Right lobe of liver (tissue), 6 donors: ENCODE measurements around the gene INTS7. TPM values are rescaled to one million over a fixed set of nuclear protein-coding genes. Genes with fewer than 3 reads are reported as not detected.

Source experiments
- ATAC-seq, 4 donors: fragments of 200-7000 bp; cut with Tn5 transposase; one replicate each; pipeline ENCODE4 v1.9.1; 2020; ENCODE audit warnings: mild to moderate bottlenecking in 4 of 4, moderate library complexity in 4 of 4
- DNase-seq, 3 donors: peaks; one replicate each; pipeline ENCODE4 v3.0.0-alpha.2; 2020
- H3K27ac ChIP-seq, 3 donors: fragments of 200-600 bp; one replicate each; pipeline ENCODE4 v1.8.0; 2022
- H3K27me3 ChIP-seq, 2 donors: fragments of 200-600 bp; one replicate each; pipeline ENCODE4 v1.8.0; 2022
- H3K36me3 ChIP-seq, 4 donors: fragments of 200-600 bp; sonication (generic) in 1 of 4; one replicate each; pipeline versions ENCODE4 v1.5.1 to v1.8.0; 2017 to 2022; ENCODE audit warnings: control low read depth in 1 of 4
- H3K4me1 ChIP-seq, 4 donors: fragments of 200-600 bp; sonication (generic) in 1 of 4; one replicate each; pipeline versions ENCODE4 v1.5.1 to v1.8.0; 2017 to 2022; ENCODE audit warnings: control low read depth in 1 of 4
- H3K4me3 ChIP-seq, 3 donors: fragments of 200-600 bp; one replicate each; pipeline ENCODE4 v1.8.0; 2022
- H3K9me3 ChIP-seq, 4 donors: fragments of 200-600 bp; sonication (generic) in 1 of 4; one replicate each; pipeline versions ENCODE4 v1.5.1 to v1.8.0; 2017 to 2022; ENCODE audit warnings: control low read depth in 1 of 4
- CTCF ChIP-seq, 4 donors: fragments of 200-600 bp in 3 of 4; fragments of 450-650 bp in 1 of 4; IDR thresholded peaks; one replicate each; pipeline versions ENCODE4 v1.5.1 to v1.8.0; 2016 to 2022; ENCODE audit warnings: antibody characterized with exemption in 4 of 4, mild to moderate bottlenecking in 2 of 4
- POLR2A ChIP-seq: fragments of 450-650 bp; IDR thresholded peaks from one replicate; pipeline ENCODE4 v1.6.1; 2017; ENCODE audit warnings: antibody characterized with exemption, mild to moderate bottlenecking
- WGBS: methylation state at CpG from one replicate; pipeline ENCODE4 v1.1.6; 2018; ENCODE audit warnings: low coverage, low lambda C conversion rate; ENCODE audit not compliant: insufficient coverage; ENCODE audit errors: missing lambda C conversion rate; 5-methylcytosine and 5-hydroxymethylcytosine counted together
- intact Hi-C, 2 donors: fragments of 100-400 bp; cut with DNase I; formaldehyde crosslinking; loops; one replicate each; pipeline versions ENCODE4 v1.11.2 to v1.14.1; 2022
- total RNA-seq, 6 experiments: library from RNA; depleted of rRNA in 2 of 6; stranded (reverse); fragments of >200 nt in 2 of 6; fragmentation: NEBNext Ultra II Directional in 3 of 6; extraction: Animal tissue kit (Norgen Biotek cat#: 25700) in 3 of 6; gene quantifications; one replicate each; pipeline versions ENCODE4 v1.1.0 to v1.2.4, GENCODE V29; 2016 to 2023
- donor health status: DM: no; HTN: yes; CAD: no.
- donor health status: DM: no; HTN: no; CAD: no.
- donor health status: DM: no; HTN: no; CAD: no.
- donor health status: DM: no; HTN: yes; CAD: no.
- donor health status: DM: no; HTN: yes; CAD: no.

The INTS7 gene
- total RNA-seq, 6 experiments from 2014 or later, result 5.9 to 14.2 (median 9.6) TPM

GRCh38 chr1:212044851-212045250 is 9.5 kb upstream of the INTS7 start:
- H3K27me3 ChIP-seq, result no peaks in the 10 kb centered on the region
- no peak for TF ChIP-seq POLR2A
- no peak for TF ChIP-seq CTCF (IDR thresholded peaks at IDR 0.05)
- H3K4me3 ChIP-seq, result no peak overlapping the region
- intact Hi-C loops, result no loop called here
- no peaks in the 10 kb centered on the region for H3K9me3 ChIP-seq
- H3K4me1 ChIP-seq, result no peaks in the 10 kb centered on the region
- H3K27ac ChIP-seq, result no peak overlapping the region
- WGBS, result 100% methylated on average over 1 of the region's 1 CpG
- no peaks in the 10 kb centered on the region for H3K36me3 ChIP-seq
- DNase-seq, result no peak
- no peak for ATAC-seq

- no peaks in the 10 kb centered on the region for H3K27me3 ChIP-seq
- no peak overlapping the region for H3K27ac ChIP-seq
- no peaks in the 10 kb centered on the region for H3K9me3 ChIP-seq
- no peak overlapping the region for H3K4me3 ChIP-seq
- DNase-seq (no peak), ATAC-seq (no peak)
- TF ChIP-seq CTCF (IDR thresholded peaks at IDR 0.05) (no peak), POLR2A (no peak)
- no peaks in the 10 kb centered on the region for H3K4me1 ChIP-seq
- intact Hi-C loops, result no loop called here
- H3K36me3 ChIP-seq, result no peaks in the 10 kb centered on the region
Measured at GRCh38 chr1:212042436-212042835, 7.1 kb upstream of the INTS7 start.

- ATAC-seq (peak in 1 of 4 donors; percentile 53), DNase-seq (no peak)
- no peaks in the 10 kb centered on the region for H3K36me3 ChIP-seq
- H3K27ac ChIP-seq, result no peak overlapping the region
- 60% methylated on average over 5 of the region's 5 CpGs for WGBS
- no peaks in the 10 kb centered on the region for H3K9me3 ChIP-seq
- H3K4me3 ChIP-seq, result no peak overlapping the region
- intact Hi-C loops, result no loop called here
- H3K4me1 ChIP-seq, result peaks cover 0 to 8% (median 0%) of the 10 kb centered on the region in 4 donors
- no peaks in the 10 kb centered on the region for H3K27me3 ChIP-seq
- TF ChIP-seq CTCF (IDR thresholded peaks at IDR 0.05), result no peak
- no peak for TF ChIP-seq POLR2A
Measured at GRCh38 chr1:212040629-212041412, 5.5 kb upstream of the INTS7 start.

- no peak for TF ChIP-seq POLR2A
- no peak for TF ChIP-seq CTCF (IDR thresholded peaks at IDR 0.05)
Measured at GRCh38 chr1:212039622-212040021, 4.3 kb upstream of the INTS7 start.

More at GRCh38 chr1:212039622-212040021, 4.3 kb upstream of the INTS7 start:
- Histone ChIP-seq H3K9me3 (no peaks in the 10 kb centered on the region), H3K27me3 (no peaks in the 10 kb centered on the region), H3K4me1 (peaks cover 0 to 9% (median 0%) of the 10 kb centered on the region in 4 donors), H3K36me3 (no peaks in the 10 kb centered on the region), H3K4me3 (no peak overlapping the region), H3K27ac (no peak overlapping the region)
- no peak for DNase-seq
- 95% methylated on average over 2 of the region's 2 CpGs for WGBS
- no peak for ATAC-seq
- intact Hi-C loops, result loop anchor here in 1 of 2 donors (10.0 kb wide), 1 partner anchor 355 kb away; no protein-coding TSS in a partner anchor
